ENCODE data around the gene CHAC1.
"Not testable (repeated sequence)": the region's sequence is repeated elsewhere in the genome, so short reads cannot be mapped to it uniquely, and the experiment has no call there.

The CHAC1 gene

DNA sequence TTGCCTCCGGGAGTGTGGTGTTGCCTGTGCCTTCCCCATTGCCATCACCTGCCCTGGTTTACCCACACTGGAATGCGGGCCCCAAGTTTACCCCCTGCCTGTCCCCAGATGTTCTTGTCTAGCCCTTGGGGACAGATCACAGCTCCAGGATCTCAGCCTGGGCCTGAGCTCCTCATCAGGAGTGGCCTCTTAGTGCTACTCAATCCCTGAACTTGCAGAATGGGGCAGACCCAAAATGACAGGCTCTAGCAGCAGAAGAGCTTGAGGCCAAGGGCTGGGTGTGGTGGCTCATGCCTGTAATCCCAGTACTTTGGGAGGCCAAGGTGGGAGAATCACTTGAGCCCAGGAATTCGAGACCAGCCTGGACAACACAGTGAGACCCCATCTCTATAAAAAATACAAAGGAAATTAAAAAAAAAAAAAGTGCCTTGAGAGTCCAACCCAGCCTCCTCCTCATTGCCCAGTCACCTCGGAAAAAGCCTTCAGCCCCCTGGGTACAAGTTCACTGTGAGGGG lies 3.8 kb downstream of the CHAC1 start:
- DNase-seq (ENCODE audit: low read depth in 2 of 2), result no peak

- DNase-seq (ENCODE audit: low read depth in 2 of 2), result no peak
Measured at GRCh38 chr15:40957581-40958051, 4.3 kb downstream of the CHAC1 start.

DNA sequence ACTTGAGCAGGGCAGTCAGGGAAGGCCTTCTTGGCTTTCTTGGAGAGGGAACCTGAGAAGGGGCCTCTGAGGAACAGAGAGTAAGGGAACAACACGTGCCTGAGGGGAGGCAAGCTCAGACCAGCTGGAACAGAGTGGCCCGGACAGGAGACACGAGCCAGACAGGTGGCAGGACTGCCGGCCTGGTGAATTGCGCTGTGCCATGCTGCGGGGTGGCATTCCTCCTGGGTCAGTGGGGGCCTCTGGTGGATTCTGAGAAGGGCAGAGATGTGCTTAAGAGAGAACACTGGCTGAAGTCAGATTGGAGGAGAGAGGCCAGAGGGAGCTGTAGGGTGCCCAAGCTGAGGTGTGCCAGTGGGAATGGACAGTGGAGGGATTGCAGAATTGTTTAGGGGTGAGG lies 4.9 kb downstream of the CHAC1 start:
- DNase-seq (ENCODE audit: low read depth in 2 of 2), result no peak

- DNase-seq (ENCODE audit: low read depth in 2 of 2), result no peak
Measured at GRCh38 chr15:40958723-40959122, 5.5 kb downstream of the CHAC1 start.

- no peak for DNase-seq (ENCODE audit: low read depth in 2 of 2)
Measured at GRCh38 chr15:40959331-40960141, 6.3 kb downstream of the CHAC1 start.

- DNase-seq (ENCODE audit: low read depth in 2 of 2), result no peak
Measured at GRCh38 chr15:40960151-40960885, 7.0 kb downstream of the CHAC1 start.

GRCh38 chr15:40960925-40961324 lies 7.7 kb downstream of the CHAC1 start:
- no peak for DNase-seq (ENCODE audit: low read depth in 2 of 2)

DNA sequence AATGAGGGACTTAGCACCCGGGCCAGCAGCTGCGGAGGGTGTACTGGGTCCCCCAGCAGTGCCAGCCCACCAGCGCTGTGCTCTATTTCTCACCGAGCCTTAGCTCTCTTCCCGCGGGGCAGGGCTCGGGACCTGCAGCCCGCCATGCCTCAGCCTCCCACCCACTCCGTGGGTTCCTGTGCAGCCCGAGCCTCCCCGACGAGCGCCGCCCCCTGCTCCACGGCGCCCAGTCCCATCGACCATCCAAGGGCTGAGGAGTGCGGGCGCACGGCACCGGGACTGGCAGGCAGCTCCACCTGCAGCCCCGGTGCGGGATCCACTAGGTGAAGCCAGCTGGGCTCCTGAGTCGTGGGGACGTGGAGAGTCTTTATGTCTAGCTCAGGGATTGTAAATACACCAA lies 8.5 kb downstream of the CHAC1 start:
- not testable (repeated sequence) for DNase-seq (ENCODE audit: low read depth in 2 of 2)

DNA sequence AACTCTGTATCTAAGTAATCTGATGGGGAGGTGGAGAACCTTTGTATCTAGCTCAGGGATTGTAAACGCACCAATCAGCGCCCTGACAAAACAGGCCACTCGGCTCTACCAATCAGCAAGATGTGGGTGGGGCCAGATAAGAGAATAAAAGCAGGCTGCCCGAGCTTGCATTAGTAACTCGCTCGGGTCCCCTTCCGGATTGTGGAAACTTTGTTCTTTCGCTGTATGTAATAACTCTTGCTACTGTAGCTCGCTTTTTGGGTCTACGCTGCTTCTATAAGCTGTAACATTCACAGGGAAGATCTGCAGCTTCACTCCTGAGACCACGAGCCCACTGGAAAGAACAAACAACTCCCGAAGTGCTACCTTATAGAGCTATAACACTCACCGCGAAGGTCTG lies 9.0 kb downstream of the CHAC1 start:
- DNase-seq (ENCODE audit: low read depth in 2 of 2), result not testable (repeated sequence)

DNA sequence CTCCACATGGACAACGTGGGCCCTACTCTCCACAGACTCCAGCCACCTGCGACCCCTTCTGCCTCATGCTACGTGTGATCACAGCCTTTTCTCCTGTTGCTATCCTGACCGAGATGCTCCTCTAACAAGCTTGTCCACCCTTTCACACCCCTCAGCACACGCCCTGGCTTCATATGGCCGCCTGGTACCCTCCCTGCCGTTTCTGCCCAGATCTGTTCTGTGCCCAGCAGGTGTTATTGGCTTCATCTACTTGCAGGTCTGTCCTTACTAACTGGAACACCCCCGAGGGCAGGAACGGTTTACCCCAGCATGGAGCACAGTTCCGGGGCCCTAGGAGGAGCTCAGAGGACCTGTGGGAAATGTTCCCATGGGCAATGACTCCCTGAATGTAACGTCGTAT lies 9.9 kb downstream of the CHAC1 start:
- no peak for DNase-seq (ENCODE audit: low read depth in 2 of 2)

DNA sequence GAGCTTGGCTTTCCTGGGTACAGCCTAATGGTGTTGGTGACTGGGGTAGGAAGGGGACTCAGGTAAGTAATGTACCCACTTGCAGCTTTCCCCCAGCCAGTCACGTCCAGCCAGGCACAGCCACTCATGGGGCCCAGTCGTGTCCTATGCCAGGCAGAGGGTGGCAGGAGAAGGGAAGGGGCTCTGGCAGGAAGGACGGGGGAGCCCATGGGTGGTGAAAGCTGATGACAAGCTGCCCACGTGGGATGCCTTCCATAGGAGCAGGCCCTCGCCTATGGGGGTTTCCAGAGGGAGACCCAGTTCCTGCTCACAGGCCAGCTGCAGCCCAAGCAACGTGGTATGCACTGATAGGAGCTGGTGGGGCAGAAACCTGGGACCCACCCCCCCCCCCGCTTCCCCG lies 10.7 kb downstream of the CHAC1 start:
- no peak for DNase-seq (ENCODE audit: low read depth in 2 of 2)

- DNase-seq (ENCODE audit: low read depth in 2 of 2), result no peak
Measured at GRCh38 chr15:40964634-40965033, 11.4 kb downstream of the CHAC1 start.

GRCh38 chr15:40968290-40969085 lies 15.2 kb downstream of the CHAC1 start:
- no peak for DNase-seq (ENCODE audit: low read depth in 2 of 2)

DNA sequence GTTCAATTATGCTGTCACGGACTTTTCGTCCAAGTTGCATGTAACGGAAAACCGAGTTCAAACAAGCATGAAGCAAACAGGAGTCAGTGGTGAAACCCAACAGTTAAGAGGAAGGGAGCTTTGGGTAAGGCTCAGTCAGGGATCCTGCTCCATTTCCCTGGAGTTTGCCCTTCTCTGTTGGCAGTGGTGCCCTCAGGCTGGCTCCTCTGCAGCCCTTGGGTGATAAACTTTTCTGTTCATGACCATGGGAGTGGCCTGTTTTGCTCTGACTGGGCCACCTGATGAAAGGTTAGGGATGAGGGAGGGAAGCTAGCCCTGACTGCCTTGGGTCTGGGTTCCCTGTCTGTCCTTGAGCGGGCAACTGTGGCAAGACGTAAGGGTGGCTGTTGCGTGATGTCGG lies 16.1 kb downstream of the CHAC1 start:
- DNase-seq (ENCODE audit: low read depth in 2 of 2), result no peak

GRCh38 chr15:40974879-40975278 lies 21.6 kb downstream of the CHAC1 start:
- DNase-seq (ENCODE audit: low read depth in 2 of 2), result no peak

- no peak for DNase-seq (ENCODE audit: low read depth in 2 of 2)
Measured at GRCh38 chr15:40976819-40977218, 23.5 kb downstream of the CHAC1 start.

- DNase-seq (ENCODE audit: low read depth in 2 of 2), result no peak
Measured at GRCh38 chr15:40978141-40978540, 24.9 kb downstream of the CHAC1 start.

- no peak for DNase-seq (ENCODE audit: low read depth in 2 of 2)
Measured at GRCh38 chr15:40978562-40978961, 25.3 kb downstream of the CHAC1 start.

- DNase-seq (ENCODE audit: low read depth in 2 of 2), result no peak
Measured at GRCh38 chr15:40981186-40981585, 27.9 kb downstream of the CHAC1 start.

- DNase-seq (ENCODE audit: low read depth in 2 of 2), result no peak
Measured at GRCh38 chr15:40982855-40983254, 29.6 kb downstream of the CHAC1 start.

DNA sequence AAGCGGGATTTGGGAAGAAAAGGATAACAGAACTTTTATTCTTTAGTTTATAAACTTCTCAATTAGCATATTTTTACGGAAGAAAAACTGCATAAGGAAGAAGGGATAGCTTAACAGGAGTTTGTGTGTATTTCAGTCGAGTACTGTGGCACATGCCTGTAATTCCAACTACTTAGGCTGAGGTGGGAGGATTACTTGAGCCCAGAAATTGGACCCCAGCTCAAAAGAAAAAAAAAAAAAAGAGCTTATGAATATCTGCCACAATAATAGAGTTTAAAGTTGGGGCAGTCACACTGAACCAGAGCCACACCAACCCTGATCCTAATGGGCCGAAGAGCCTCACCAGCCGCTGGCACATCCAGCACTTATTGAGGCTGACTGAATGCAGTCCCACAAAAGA lies 31.1 kb downstream of the CHAC1 start:
- no peak for DNase-seq (ENCODE audit: low read depth in 2 of 2)

DNA sequence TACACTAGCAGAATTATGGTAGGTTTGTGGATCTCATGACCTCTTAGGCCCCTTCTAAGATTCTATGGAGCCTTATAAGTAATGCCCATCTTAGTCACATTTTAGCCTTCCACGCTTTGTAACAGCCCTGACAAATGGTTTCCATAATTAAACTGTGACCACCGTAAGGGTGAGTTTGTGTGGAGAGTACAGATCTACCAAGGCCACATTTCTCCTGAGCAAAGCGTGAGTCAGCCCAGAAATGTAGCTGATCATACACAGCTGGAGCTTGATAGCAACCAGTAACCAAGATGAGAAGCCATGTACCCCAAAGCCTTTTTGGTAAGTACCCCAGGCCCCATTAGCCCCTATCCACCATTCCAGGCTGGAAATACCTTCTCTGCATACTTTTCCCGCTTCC lies 31.7 kb downstream of the CHAC1 start:
- DNase-seq (ENCODE audit: low read depth in 2 of 2), result no peak
